GM19328 (cell line): ENCODE measurements around the gene CMIP.
"Not testable (repeated sequence)": the region's sequence is repeated elsewhere in the genome, so short reads cannot be mapped to it uniquely, and the experiment has no call there.

Experiments used
- ATAC-seq: cut with Tn5 transposase; IDR thresholded peaks from one replicate; pipeline ENCODE4 v1.9.1; 2021; ENCODE audit warnings: mild to moderate bottlenecking, moderate library complexity; ENCODE audit not compliant: unreplicated experiment

Gene CMIP

DNA sequence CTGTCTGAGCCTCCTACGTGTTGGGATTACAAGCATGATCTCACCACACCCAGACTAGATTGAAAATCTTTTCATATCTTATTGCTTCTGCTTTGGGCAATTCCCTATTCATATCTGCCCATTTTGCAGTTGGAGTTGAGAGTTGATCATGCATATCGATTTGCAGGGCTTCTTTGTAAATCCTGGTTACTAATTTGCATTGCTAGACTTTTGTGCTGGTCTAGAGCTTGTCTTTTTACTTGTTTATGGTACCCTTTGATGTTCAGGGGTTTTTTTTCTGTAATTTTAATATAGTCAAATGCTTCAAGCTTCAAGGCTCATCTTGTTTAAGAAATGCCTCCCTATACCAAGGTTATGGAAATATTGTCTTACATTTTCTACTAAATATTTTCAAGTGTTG, 23.5 kb upstream of the CMIP start:
- no peak for ATAC-seq

DNA sequence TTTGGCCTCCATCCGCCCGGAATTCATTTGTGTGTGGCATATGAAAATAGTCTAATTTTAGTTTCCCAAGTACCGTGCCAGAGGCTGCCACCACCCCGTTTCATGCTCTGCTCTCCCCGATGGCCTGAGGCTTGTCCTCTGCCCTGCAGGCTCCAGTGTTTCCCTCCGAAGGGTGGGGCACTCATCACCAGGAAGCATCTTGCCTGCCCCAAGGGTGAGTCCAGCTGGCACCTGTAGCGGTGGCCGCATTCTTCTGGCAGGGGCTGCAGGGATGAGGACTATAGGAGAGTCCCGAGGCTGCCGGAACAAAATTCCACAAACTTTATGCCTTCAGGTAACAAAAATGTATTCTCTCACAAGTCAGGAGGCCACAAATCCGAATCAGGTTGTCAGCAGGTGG, 23.1 kb upstream of the CMIP start:
- no peak for ATAC-seq

DNA sequence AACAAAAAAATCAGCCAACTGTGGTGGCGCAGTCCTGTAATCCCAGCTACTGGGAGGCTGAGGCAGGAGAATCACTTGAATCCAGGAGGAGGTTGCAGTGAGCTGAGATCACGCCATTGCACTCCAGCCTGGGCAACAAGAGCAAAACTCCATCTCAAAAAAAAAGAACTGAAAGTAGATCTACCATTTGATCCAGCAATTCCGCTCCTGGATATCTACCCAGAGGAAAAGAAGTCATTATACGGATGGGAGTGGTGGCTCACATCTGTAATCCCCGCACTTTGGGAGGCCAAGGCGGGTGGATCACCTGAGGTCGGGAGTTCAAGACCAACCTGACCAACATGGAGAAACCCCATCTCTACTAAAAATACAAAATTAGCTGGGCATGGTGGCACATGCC, 22.5 kb upstream of the CMIP start:
- ATAC-seq: not testable (repeated sequence)

DNA sequence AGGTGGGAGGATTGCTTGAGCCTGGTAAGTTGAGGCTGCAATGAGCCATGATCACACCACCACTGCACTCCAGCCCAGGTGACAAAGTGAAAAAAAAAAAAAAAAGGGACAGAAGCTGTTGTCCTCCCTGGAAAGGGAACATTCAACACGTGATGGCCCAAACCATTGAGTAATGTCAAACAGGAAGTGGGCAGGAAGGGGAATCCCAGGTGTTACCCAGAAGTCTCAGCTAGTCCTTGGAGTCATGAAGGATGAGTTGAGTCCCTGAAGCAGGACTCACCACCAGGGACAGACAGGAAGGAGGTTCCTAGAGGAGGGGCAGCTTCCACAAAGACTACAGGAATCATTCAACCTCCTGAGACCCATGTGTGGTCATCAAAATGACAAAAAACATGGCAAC, 19.8 kb upstream of the CMIP start:
- no peak for ATAC-seq

DNA sequence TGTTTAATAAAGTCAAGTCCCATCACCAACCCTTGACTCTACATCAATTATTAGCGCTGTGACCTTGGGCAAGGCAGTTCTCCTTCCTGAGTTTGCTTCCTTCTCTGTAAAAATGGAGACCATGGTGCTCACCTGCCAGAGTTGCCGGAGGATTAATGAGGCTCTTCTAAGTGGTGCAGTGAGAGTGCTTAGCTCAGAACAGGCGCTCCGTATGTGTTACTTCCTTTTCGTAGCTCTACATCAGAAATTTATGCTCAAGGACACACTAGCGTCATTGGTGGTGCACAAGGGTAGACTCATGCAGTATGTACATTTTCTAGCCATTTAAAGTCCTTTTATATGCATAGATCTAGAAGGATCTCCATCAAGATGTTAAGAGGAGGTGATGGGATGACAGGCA, 17.4 kb upstream of the CMIP start:
- no peak for ATAC-seq

DNA sequence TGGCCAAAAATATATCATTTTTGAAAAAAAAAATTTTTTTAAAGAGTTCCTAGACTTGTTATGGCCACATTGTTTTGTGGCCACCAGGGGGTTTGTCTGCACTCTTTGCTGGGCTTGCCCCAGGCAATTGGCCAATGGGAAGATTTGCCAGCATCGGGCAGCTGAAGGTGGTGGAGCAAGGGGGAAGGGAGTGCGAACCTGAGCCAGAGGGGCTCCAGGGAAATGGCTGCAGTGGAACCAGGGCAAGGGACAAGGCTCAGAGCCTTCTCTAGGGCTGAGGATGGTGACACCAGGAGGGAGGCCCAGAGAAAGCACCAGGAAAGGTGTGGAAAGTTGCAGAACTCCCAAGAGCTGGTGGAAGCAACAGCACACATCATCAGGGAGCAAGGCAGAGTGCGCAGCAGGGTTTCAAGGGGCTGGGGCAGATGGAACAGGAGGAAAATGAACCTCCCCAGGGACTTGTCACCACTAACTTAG, 15.5 kb upstream of the CMIP start:
- no peak for ATAC-seq

DNA sequence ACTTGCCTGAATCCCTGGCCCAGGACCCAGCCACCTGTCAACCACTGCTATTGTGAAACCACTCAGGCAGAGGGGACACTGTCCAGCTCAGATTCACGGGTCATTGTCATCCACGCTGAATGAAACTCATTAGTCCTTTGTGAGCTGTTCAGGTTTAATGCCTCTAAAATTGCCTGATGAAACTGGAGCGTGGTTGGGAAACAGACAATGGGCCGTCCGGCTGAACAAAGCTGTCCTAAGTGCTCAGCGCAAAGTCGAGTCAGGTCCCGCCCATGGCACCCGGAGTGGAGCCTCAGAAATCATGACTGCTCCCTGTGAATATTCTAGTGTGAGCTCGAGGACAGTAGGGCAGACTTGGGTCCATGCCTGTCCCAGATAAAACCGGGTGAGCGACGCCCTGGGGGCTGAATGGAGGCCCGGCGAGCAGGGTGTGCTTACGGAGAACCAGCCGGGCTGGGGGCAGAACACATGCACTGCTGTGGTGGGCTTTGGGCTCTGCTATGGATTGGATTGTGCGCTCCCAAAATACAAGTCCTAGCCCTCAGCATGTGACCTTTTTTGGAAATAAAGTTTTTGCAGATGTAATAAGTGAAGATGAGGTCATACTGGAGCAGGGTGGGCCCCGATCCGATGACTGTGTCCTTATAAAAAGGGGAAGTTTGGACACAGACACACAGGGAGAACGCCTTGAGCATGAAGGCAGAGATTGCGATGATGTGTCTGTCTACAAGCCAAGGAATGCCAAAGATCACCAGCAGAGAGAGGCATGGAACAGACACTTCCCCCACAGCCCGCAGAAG, 12.9 kb upstream of the CMIP start:
- ATAC-seq: no peak

DNA sequence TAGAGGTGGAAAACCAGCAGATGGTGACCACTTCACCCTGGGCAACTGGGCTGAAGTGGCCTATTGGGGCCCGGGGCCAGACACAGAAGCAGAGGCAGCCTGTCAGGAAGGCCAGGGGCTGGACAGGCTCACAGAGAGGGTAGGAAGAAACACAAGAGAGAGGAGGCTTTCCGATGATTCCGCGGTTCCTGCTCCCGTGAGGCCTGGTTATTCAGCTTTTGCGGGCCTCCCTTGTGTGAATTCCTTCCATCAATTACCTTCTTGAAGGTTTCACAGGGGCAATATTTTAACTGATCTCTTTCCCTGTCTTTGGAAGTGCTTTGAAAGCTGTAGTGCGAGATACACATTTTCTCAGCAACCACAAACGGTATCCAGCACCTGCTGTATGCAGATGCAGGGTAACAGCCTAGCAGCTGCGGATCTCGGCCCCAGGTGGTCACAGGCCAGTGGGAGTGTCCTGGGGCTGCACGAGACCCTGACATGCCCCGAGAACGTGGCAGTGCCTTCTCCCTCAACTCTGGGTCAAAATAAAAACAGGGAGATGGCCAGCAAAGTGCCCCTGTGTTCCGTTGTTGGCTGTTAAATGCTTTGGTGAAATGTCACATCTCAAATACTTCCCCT, 11.6 kb upstream of the CMIP start:
- no peak for ATAC-seq

DNA sequence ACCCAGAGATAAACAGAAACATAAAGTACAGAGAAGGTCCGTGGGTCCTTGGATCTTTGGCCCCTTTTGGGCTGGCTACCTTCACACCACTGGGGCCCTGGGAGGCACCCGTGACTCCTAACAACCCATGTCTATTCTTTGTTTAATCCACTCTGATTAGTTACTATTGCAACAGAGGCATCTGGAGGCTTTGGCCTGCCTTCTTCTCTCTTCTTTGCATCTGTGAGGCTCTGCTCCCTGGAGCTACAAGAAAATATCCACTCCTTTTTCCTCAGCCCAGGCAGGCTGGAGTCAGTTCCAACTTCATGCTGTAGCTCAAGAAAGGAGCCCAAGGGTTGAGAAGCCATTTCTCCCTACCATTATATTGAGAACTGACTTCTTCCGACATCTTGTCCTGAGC, 9.5 kb upstream of the CMIP start:
- no peak for ATAC-seq

DNA sequence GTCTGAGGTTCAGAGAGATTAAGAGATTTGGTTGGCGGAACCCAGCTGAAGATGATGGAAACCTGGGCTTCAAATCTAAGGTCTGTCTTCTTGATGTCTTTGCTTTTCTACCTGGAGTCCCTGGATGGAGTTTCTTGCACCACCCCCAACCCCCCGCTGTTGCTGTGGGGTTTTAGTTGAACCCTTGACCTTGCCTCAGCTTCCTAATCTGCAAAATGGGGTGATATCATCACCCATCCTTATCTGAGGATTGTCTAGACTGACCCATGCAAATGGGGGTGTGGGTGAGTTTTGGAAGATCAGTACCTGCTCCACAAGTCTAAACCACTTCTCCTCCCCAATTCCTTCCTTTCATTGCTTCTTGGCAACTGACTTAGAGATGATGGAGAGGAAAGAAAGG, 9.0 kb upstream of the CMIP start:
- no peak for ATAC-seq

DNA sequence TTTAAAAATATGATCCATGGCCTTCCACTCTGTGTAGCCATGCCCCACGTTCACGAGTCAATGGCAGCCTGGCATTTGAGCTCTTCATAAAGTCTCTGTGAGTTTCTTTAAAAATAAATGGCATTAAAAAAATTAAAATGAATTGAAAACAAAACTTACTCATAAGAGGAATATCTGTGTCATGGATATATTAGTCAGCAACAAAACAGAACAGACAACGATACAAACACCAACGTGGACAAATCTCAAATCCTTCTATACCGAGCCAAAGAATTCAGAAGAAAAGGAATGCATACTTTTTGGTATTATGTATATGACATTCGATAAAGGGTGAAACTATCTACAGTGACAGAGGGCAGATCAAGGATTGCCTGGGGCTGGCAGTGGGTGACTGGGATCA, 8.2 kb upstream of the CMIP start:
- no peak for ATAC-seq

DNA sequence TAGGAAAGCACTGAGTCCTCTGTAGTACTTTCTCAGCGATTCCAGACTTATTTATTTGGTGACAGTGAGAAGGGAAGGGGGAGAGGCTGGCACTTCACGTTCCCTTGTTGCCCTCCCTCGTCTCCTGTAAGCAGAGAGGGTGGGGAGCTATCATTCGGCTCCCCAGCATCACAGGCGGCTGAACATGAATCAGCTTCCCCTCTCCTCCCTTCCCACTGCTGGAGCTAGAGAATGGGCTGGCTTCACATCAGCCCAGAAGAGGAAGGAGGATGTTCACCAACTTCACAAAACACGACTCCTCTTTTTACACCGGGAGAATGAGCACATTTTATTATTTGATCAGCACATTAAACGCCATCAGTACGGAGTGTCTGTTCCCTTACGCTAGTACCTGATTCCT, 6.7 kb upstream of the CMIP start:
- no peak for ATAC-seq

DNA sequence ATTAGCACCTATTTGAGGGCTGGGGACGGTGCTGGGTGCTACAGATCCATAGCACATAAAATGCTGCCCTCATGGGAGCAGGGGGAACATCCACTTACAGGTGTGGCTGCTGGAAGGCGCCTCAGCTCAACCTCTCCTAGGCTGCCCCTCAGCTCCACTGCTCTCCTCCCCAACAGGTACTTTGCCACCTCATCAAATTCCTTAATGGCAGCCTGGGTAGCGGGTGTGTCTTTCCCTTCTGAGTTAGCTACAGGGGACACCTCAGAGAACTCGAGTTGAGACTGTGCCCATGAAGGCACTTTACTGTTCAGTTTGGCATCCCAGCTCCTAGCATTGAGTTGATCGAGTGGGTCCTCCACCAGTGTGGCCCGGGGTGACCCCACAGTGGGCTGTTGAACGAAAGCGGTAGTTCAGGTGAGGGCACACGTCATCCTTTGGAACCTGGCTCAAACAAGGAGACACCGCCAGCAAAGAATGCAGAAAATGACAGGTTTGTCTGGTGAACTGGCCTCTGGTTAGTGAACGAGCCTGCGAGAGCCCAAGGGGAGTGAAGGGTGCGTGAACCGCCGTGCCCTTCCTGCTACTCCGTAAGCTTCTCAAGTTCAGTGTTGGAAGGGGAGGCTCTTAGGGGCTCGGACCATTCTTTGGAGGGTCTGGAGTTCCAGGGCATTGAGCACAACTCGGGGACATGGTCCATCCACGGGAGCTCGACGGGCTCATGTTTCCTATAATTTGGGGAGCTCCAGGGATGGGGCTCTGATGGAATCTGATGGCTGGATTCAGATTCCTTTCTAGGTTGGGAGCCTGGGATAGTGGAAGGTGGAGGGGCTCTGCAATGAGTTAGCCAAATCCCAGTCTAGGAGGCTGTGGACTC, 3.5 kb upstream of the CMIP start:
- no peak for ATAC-seq

DNA sequence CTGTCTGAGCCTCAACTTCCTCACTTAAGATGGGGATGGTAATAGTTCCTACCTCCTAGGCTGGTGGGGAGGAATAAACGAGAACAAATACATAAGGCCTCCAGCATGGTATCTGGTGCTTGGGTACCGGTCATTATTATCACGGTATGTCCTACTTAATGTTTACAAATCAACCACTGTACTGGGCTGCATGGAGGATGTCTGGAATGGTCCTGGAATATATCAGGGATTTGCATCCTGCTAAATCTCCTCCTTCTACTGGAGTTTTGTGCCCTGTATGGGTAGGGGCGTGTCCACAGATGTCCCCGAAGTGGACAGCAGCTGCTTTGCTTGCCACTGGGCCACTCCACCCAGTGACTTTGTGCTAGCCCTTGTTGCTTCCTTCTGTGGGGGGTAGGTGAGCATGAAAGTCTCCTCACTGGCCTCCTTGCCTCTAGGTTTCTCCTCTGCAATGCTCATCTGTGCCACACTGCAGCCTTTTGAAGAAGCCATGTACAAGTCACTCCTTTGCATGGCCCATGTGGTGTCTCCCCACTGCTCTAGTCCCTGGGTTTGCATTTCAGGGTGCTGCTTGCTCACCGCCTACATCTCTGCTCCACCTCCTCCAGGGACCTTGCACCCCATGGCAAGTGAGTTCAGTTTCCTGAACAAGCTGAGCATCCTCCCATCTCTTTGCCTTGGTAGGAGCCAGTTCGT, 2.2 kb upstream of the CMIP start:
- ATAC-seq: no peak

DNA sequence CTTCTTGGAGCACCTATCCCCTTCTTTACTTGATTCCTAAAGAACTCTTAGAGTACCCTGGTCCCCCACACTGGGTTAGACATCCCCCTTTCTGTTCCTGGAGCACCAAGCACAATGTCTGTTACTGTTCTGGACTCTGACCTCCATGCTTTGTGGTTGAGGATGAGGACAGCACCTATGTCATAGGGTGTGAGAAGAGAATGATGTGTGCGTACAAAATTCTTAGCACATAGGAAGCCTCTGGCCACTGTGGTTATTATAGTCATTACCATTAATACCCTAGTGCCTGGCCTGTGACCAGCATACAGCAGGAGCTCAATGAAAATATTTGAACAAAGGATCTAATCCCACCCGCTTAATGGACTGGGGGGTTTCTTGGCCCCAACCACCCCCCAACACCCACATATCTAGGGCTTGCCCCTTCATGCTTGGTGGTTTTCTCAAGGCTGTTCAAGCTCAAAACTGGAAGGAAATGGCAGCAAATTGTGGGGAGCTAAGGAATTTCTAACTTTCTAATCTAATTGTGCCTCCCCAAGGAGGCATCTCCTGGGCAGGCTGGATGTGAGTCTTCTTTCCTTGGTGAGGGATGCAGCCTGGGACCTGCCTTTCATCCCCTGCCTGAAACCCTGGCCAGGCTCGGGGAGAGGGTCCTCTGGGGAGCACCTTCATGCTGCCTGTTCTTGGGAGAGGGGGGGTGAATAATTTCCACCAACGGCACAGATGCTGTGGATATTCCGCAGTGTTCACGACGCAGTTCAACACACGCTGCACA, 1.5 kb upstream of the CMIP start:
- no peak for ATAC-seq

DNA sequence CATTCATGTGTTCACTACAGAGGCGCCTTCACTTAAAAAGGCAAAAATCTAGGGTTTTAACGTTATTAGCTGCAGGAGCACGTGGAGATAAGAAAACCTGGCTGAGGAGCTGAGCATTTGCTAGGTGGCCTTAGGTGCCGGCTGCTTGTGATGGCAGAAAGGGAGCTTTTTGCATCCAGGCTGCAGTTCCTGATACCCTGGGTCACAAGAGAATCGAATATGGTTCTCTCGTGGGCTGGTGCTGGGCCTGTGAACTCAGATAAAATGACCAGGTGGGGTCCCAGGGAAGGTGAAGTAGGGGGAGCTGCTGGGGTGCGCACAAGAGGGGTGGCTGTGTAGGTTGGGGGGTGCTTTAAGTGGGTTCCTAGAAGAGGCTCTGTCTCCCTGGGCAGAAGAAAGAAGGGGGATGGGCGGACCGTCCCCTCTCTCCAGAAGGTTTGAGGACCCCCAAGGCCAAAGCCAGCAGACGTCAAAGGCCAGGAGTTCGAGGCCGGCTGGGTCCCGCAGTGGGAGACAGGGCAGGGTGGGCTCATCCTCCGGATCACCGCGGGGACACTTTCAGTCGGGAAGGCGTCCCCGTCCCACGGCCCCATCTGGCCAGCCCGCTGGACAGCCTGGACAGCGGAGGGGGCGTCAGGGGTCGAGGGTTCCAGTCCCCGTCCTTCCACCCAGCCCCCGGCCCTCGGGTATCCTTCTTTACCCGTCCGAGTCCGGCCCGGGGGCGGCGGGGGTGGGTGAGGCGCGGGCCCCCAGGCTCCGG, 740 bp upstream of the CMIP start:
- no peak for ATAC-seq

DNA sequence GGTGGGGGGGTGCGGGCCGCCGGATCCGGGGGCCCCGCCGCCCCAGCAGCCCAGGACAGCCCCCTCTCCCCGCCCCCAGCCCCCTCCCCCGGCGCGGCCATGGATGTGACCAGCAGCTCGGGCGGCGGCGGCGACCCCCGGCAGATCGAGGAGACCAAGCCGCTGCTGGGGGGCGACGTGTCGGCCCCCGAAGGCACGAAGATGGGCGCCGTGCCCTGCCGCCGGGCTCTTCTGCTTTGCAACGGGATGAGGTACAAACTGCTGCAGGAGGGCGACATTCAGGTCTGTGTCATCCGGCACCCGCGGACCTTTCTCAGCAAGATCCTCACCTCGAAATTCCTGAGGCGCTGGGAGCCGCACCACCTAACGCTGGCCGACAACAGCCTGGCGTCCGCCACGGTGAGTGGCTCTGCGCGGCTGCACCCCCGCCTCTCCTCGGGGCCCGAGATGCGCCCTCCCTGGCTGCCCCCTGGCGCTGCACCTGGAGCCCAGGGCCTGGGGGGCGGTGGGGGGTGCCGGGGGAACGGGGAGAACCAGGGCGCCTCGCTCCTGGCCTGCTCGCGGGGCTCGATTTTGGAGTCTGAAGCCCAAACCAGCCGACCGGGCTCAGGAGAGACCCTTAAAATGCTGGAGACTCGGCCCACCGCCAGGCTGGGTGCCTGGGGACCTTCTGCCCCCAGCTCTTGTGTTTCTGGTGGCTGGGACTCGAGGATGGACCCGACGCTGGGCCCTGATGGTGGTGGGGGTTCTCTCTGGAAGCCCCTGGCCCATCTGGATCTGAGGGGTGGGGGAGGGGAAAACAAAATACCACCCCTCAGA, 744 bp downstream of the CMIP start:
- ATAC-seq: peak; percentile 18

DNA sequence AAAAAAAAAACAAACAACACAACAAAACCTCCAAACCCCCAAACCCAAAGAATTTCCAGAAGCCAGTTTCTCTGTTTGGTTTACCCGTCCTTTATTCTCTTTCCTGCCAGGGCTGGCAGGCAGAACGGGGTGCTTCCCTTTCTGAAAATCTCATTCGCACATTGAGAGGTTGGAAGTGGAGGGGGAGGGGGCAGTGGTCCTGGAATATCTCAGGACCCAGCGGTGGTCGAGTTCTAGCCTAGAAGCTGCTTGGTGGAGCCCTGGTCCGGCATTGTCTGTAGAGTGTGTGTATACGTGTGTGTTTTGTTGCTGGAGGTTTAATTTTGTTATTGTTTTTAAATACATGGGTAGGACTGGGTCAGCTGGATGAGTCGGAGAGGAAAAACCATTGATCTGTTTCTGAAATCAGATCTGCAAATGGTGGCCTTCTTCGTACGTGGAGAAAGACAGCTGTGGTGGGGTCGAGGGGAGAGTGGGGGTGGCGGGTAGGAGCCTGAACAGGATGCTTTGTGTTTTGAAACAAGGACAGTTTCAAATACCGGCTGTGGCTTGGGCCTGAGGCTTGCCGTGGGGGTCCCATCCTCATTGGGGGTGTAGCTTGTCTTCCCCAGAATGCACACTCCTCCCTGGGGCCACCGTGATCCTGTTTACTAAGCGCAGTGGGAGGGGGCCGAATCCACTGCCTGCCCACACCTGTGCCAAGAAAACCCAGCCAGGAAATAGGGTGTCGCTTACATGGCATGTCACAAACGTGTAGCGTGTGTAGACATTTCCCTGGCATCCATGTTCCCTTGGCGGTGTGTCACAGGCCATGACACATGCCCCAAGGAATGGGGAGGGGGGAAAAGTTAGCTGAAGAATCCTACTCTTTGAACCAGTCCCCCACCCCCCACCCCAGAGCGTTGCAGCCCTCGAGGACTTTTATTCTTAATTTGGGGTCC, 1.6 kb downstream of the CMIP start:
- no peak for ATAC-seq
